22Rv1 (cell line): ENCODE data around the gene GREB1.

Source experiments
- H3K27ac ChIP-seq: fragments of 450-650 bp; 2 replicates; pipeline ENCODE4 v1.5.1; 2017
- ZFX ChIP-seq: fragments of 450-650 bp; IDR thresholded peaks from 2 replicates; pipeline ENCODE4 v1.6.1; 2017; ENCODE audit warnings: antibody characterized with exemption, borderline replicate concordance
- TF ChIP-seq, protein P1 (sequence below): fragments of 450-650 bp; IDR thresholded peaks from 2 replicates; pipeline ENCODE4 v1.5.1; 2017; ENCODE audit warnings: mild to moderate bottlenecking

Gene GREB1

DNA sequence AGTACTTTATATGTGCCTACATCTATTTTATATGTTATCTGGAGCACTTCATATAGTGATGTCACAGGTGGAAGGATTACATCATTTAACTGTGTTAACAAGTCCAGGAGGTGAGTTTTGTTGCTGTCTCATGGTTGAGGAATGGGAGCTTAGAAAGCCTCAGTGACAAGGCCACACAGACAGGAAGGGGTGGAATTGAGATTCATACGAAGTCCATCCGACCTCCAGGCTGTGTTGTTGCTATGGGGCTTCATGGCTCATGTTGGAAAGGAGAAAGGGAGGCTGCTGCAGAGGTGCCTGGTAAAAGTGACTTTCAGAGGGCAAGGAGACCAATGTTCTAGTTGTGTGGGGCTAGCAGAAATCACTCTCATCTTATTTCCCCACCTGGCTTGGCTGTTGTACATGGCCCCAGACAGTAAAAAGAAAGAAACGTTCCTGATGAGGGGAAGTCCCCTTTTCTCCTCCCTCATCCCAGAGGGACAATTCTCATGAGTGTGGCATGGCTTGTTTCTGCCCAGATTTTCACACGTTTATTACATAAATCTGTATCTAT is 31.0 kb upstream of the GREB1 start:
- H3K27ac ChIP-seq = no peak overlapping the region
- no peak for TF ChIP-seq ZFX
- TF ChIP-seq, protein P1, sequence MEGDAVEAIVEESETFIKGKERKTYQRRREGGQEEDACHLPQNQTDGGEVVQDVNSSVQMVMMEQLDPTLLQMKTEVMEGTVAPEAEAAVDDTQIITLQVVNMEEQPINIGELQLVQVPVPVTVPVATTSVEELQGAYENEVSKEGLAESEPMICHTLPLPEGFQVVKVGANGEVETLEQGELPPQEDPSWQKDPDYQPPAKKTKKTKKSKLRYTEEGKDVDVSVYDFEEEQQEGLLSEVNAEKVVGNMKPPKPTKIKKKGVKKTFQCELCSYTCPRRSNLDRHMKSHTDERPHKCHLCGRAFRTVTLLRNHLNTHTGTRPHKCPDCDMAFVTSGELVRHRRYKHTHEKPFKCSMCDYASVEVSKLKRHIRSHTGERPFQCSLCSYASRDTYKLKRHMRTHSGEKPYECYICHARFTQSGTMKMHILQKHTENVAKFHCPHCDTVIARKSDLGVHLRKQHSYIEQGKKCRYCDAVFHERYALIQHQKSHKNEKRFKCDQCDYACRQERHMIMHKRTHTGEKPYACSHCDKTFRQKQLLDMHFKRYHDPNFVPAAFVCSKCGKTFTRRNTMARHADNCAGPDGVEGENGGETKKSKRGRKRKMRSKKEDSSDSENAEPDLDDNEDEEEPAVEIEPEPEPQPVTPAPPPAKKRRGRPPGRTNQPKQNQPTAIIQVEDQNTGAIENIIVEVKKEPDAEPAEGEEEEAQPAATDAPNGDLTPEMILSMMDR = no peak

DNA sequence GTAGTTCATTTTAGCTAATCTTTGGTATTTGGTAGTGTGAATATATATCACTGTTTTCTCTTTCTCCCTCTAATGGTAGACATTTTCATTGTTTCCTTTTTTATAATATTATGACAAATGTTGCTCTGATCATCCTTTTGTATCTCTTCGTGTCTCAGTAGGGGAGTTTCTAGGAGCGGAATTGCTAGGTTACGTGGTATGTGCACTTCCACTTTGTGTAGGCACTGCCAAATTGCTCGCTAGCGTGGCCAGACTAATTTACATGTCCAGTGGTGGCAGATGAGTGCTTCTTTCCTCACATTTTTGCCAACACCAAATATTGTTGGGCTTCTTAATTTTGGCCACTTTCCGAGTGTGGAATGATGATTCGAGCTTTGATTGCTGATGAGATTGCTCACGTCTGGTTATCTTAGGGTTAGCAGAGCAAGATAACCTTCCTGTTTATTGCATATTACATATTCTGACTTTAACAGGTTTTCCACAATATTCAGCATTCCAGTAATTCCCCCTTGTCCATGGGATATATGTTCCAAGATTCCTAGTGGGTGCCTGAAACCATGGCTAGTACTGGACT is 30.4 kb upstream of the GREB1 start:
- no peak overlapping the region for H3K27ac ChIP-seq
- TF ChIP-seq ZFX = no peak
- TF ChIP-seq, protein P1 = no peak

DNA sequence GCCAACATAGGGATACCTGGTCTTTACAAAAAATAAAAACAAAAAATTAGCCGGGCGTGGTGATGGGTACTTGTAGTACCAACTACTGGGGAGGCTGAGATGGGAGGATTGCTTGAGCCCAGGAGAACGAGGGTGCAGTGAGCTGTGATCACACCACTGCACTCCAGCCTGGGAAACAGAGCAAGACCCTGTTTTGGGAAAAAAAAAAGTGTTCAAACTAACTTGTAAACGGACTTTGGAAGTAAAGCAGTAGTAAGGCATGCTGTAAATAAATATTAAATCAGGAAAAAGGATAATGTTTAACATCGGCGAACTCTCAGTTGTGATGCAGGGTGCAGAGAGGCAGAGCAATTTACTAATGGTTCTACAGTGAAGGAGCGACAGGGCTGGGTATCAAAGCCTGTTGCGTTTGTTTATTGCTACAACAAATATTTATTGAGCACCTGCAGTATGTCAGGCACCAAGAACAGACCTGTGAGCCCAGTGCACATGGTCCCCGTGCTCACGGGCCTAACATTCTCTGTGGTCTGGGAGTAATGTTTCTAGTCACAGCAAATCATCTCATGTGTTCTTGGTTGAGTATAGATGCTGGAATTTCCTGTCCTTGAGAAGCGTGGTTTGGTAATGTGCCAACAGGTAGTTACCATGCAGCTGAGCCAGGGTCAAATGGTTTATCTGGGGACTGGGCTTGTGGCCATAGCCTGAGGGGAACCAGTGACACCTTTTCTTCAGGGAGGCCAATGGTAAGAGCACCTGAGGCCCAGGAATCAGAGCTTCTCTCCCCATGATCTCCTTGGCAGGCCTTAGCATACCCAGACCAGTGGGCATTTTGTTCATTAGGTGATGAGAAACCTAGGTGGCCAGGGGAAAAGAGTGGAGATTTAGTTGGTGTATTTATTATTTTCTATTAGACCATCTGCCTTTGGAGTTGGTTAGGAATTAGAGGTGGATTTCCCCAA is 27.9 kb upstream of the GREB1 start:
- no peak overlapping the region for H3K27ac ChIP-seq

DNA sequence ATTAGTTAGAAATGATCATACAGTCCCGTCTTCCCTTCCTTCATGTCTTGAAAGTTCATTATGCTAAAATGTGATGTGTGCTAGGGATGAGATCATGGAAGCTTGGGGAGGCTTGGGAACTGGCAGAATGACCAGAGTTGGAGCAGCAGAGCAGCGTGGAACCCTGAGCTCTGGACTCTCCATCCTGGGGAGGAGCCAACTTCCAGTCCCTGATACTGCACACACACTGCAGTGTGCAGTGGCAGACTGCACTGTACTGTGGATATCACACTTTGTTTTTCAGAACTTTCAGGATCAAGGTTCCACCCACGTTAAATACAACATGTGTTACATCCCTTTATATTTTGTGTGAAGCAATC is 27.3 kb upstream of the GREB1 start:
- H3K27ac ChIP-seq = no peak overlapping the region
- TF ChIP-seq, protein P1 = no peak
- TF ChIP-seq ZFX = no peak

More for the DNA sequence above, 27.9 kb upstream of the GREB1 start:
- TF ChIP-seq, protein P1 = no peak
- no peak for TF ChIP-seq ZFX

DNA sequence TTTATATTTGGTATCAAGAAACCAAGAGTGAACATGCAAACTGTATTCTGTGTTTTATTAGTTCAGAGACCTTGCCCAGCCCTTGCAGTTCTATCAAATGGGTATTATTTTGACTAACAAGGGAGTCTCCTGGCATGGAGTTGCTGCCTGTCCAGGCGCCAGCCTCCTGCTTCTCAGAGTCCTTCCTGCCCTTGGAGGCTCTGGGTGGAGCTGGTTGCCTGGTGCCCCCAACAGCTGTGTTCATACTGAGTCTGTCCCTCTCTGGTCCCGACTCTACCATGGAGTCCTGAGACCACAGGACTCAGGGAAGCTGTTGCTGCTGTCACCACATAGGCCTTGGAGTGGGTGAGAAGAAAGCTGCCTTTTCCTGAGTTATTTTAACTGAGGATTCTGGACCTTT is 26.3 kb upstream of the GREB1 start:
- no peak for TF ChIP-seq ZFX
- TF ChIP-seq, protein P1 = no peak

DNA sequence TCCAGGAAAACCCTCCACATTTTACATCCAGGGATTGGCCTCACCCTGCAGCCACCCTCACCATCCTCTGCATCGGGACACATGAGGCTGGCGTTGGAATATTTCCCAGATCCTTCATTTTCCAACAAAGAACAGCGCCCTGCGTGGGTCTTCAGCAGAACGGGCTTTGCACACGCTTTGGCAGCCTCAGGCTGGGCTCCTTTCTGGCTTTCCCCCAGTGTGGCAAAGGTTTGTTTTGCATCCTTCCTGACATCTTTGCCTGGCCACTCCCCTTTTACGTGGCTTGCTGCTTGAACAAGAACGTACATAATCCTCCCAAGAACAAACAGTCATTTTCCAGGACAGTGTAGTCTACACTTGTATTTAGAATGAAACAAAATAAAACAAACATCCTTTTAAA is 25.6 kb upstream of the GREB1 start:
- TF ChIP-seq, protein P1 = no peak
- no peak for TF ChIP-seq ZFX
- peak overlapping the region; percentile 15; the same call in 1 of the 2 replicates for H3K27ac ChIP-seq

More for the DNA sequence above, 26.3 kb upstream of the GREB1 start:
- peak overlapping the region; percentile 15; the same call in 1 of the 2 replicates for H3K27ac ChIP-seq
